ENCODE measurements around the gene NAE1.

- TF ChIP-seq CTCF (conservative IDR thresholded peaks at IDR 0.05 in 1 of 2, IDR thresholded peaks at IDR 0.05 in 1 of 2; ENCODE audit: low read depth in 1 of 2, low read length in 2 of 2) (no peak), EZH2 (IDR thresholded peaks at IDR 0.05; ENCODE audit: low read length, missing control alignments) (no peak)
Measured at GRCh38 chr16:66878067-66878466, 47.3 kb upstream of the NAE1 start.
